ENCODE results near the gene ROBO1. TPM values are rescaled to one million over a fixed set of nuclear protein-coding genes. Genes with fewer than 3 reads are reported as not detected.
A peak's percentile ranks its signal among the peaks of the same experiment; 100 is the strongest.

Gene ROBO1
- total and polyA plus RNA-seq, 2 of the 13 experiments (the other 11 are each of a cell fraction or from before 2014, with no cell fraction given) = 52.2 to 71.0 TPM

DNA sequence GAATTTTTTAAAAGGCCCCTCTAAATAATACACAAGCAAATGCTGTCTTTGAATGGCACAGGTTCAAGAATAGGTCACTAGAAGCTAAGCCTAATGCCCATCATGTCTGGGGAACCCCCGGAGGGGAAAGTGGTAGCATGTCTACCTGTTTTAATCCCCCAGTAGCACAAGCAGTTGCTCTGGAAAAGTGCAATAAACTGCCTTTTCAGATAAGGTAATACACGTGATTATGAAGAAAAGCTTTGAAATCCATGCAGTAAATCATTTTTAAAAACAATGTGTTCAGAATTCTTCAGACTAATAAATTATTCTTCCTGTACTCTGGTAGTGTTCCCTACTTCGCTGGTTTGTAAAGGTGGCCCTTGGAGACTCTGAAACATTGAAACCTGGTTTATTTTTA is 922.2 kb downstream of the ROBO1 start:
- intact Hi-C loops (cut with micrococcal nuclease; ENCODE audit: unreplicated experiment) = loop anchor here (2.0 to 5.0 kb wide), 4 partner anchors 93 to 173 kb away; no protein-coding TSS in a partner anchor
- FAIRE-seq = no peak
- Histone ChIP-seq H4K20me1 (ENCODE audit: insufficient read depth, low read length) (no peaks in the 10 kb centered on the region), H3K27me3 (ENCODE audit: control insufficient read depth in 1 of 2, insufficient read depth in 2 of 2, low read length in 2 of 2) (no peaks in the 10 kb centered on the region), H2AFZ (ENCODE audit: low read length) (no peak overlapping the region), H3K79me2 (ENCODE audit: insufficient read depth, low read length) (peaks cover 60% of the 10 kb centered on the region), H3K27ac (ENCODE audit: extremely low read length, insufficient read depth, low read length) (peak overlapping the region; percentile 90), H3K4me3 (replicated peaks in 1 of 3; ENCODE audit: insufficient read depth in 1 of 3, low read depth in 2 of 3, low read length in 3 of 3) (no peak overlapping the region), H3K9me3 (ENCODE audit: low read length) (no peaks in the 10 kb centered on the region), H3K4me2 (ENCODE audit: low read depth, low read length) (no peak overlapping the region), H3K9ac (ENCODE audit: insufficient read depth, low read depth, low read length) (peak overlapping the region; percentile 36; the same call in 1 of the 2 replicates), H3K4me1 (ENCODE audit: insufficient read depth, low read length) (peaks cover 91% of the 10 kb centered on the region), H3K36me3 (replicated peaks in 1 of 2; ENCODE audit: control insufficient read depth in 1 of 2, insufficient read depth in 2 of 2, low read length in 2 of 2) (no peaks in the 10 kb centered on the region)
- 94% methylated on average over 3 of the region's 3 CpGs for WGBS (ENCODE audit: low lambda C conversion rate)
- no TSS peak for BruUV-seq (replicated peaks)
- TF ChIP-seq SRY (CRISPR knock-in tag; IDR thresholded peaks at IDR 0.05) (no peak), ZNF432 (CRISPR knock-in tag; IDR thresholded peaks at IDR 0.05; ENCODE audit: borderline replicate concordance) (no peak), GLI4 (CRISPR knock-in tag; IDR thresholded peaks at IDR 0.05; ENCODE audit: borderline replicate concordance) (no peak), ZKSCAN5 (CRISPR knock-in tag; IDR thresholded peaks at IDR 0.05) (no peak), ZNF615 (CRISPR knock-in tag; IDR thresholded peaks at IDR 0.05; ENCODE audit: borderline replicate concordance) (no peak), ZNF274 (CRISPR knock-in tag; IDR thresholded peaks at IDR 0.05) (no peak)
- TF ChIP-seq, protein P1, sequence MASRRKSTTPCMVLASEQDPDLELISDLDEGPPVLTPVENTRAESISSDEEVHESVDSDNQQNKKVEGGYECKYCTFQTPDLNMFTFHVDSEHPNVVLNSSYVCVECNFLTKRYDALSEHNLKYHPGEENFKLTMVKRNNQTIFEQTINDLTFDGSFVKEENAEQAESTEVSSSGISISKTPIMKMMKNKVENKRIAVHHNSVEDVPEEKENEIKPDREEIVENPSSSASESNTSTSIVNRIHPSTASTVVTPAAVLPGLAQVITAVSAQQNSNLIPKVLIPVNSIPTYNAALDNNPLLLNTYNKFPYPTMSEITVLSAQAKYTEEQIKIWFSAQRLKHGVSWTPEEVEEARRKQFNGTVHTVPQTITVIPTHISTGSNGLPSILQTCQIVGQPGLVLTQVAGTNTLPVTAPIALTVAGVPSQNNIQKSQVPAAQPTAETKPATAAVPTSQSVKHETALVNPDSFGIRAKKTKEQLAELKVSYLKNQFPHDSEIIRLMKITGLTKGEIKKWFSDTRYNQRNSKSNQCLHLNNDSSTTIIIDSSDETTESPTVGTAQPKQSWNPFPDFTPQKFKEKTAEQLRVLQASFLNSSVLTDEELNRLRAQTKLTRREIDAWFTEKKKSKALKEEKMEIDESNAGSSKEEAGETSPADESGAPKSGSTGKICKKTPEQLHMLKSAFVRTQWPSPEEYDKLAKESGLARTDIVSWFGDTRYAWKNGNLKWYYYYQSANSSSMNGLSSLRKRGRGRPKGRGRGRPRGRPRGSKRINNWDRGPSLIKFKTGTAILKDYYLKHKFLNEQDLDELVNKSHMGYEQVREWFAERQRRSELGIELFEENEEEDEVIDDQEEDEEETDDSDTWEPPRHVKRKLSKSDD (CRISPR knock-in tag; IDR thresholded peaks at IDR 0.05; ENCODE audit: low read depth) = no peak
- TF ChIP-seq, protein P2, sequence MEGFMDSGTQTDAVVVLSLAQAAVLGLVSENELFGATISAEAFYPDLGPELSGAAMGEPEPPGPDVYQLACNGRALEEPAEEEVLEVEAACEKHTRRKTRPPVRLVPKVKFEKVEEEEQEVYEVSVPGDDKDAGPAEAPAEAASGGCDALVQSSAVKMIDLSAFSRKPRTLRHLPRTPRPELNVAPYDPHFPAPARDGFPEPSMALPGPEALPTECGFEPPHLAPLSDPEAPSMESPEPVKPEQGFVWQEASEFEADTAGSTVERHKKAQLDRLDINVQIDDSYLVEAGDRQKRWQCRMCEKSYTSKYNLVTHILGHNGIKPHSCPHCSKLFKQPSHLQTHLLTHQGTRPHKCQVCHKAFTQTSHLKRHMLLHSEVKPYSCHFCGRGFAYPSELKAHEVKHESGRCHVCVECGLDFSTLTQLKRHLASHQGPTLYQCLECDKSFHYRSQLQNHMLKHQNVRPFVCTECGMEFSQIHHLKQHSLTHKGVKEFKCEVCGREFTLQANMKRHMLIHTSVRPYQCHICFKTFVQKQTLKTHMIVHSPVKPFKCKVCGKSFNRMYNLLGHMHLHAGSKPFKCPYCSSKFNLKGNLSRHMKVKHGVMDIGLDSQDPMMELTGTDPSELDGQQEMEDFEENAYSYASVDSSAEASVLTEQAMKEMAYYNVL (CRISPR knock-in tag; IDR thresholded peaks at IDR 0.05; ENCODE audit: borderline replicate concordance) = no peak
- TF ChIP-seq, protein P3, sequence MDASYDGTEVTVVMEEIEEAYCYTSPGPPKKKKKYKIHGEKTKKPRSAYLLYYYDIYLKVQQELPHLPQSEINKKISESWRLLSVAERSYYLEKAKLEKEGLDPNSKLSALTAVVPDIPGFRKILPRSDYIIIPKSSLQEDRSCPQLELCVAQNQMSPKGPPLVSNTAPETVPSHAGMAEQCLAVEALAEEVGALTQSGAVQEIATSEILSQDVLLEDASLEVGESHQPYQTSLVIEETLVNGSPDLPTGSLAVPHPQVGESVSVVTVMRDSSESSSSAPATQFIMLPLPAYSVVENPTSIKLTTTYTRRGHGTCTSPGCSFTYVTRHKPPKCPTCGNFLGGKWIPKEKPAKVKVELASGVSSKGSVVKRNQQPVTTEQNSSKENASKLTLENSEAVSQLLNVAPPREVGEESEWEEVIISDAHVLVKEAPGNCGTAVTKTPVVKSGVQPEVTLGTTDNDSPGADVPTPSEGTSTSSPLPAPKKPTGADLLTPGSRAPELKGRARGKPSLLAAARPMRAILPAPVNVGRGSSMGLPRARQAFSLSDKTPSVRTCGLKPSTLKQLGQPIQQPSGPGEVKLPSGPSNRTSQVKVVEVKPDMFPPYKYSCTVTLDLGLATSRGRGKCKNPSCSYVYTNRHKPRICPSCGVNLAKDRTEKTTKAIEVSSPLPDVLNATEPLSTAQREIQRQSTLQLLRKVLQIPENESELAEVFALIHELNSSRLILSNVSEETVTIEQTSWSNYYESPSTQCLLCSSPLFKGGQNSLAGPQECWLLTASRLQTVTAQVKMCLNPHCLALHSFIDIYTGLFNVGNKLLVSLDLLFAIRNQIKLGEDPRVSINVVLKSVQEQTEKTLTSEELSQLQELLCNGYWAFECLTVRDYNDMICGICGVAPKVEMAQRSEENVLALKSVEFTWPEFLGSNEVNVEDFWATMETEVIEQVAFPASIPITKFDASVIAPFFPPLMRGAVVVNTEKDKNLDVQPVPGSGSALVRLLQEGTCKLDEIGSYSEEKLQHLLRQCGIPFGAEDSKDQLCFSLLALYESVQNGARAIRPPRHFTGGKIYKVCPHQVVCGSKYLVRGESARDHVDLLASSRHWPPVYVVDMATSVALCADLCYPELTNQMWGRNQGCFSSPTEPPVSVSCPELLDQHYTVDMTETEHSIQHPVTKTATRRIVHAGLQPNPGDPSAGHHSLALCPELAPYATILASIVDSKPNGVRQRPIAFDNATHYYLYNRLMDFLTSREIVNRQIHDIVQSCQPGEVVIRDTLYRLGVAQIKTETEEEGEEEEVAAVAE (CRISPR knock-in tag; IDR thresholded peaks at IDR 0.05; ENCODE audit: borderline replicate concordance) = no peak
- TF ChIP-seq, protein P4, sequence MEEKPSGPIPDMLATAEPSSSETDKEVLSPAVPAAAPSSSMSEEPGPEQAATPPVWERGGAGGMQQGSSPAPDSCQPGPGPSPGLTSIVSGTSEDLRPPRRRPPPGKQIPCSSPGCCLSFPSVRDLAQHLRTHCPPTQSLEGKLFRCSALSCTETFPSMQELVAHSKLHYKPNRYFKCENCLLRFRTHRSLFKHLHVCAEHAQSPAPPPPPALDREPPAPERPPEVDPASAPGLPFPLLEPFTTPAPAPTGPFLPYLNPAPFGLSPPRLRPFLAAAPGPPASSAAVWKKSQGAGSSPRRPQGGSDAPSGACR (CRISPR knock-in tag; IDR thresholded peaks at IDR 0.05) = no peak
- no peak for DNase-seq (ENCODE audit: low spot score)
- CTCF ChIA-PET (ENCODE audit: low intra/inter-chr PET ratio, low total read pairs) = no interaction called here
- POLR2A ChIA-PET = no interaction called here
- ATAC-seq = no peak
- in situ Hi-C loops (cut with HindIII; ENCODE audit: extremely low pct_ligation_motif_present, low pct_unique_long_range_greater_than_20kb) = no loop called here
